AG08395 (cell line): ENCODE data around the gene SCFD1.
A peak's percentile ranks its signal among the peaks of the same experiment; 100 is the strongest.
"Not testable (repeated sequence)": the region's sequence is repeated elsewhere in the genome, so short reads cannot be mapped to it uniquely, and the experiment has no call there.

Source experiments
- DNase-seq: peaks from one replicate; pipeline ENCODE4 v3.0.0; 2012; ENCODE audit warnings: mixed read lengths, low spot score

Gene SCFD1

GRCh38 chr14:30678926-30679431 is 56.9 kb downstream of the SCFD1 start:
- DNase-seq: no peak

DNA sequence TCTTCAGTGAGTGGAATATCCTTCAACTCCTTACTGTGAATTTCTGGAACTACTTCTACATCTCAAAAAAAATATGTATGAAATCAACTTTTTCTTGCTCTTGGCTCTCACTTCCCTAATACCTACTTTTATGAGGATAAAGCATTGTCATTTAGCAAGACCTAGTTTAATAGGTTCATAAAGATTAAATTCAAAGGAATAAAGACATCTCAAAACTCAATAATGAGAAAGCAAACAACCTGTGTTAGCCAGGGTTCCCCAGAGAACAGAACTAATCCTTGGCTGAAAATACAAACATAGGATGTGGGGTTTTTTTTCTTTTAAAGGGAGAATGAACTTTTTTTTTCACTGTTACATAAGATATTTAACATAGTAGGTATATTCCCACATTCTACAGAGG is 57.9 kb downstream of the SCFD1 start:
- DNase-seq: no peak

- DNase-seq: not testable (repeated sequence)
Measured at GRCh38 chr14:30680776-30681175, 58.7 kb downstream of the SCFD1 start.

DNA sequence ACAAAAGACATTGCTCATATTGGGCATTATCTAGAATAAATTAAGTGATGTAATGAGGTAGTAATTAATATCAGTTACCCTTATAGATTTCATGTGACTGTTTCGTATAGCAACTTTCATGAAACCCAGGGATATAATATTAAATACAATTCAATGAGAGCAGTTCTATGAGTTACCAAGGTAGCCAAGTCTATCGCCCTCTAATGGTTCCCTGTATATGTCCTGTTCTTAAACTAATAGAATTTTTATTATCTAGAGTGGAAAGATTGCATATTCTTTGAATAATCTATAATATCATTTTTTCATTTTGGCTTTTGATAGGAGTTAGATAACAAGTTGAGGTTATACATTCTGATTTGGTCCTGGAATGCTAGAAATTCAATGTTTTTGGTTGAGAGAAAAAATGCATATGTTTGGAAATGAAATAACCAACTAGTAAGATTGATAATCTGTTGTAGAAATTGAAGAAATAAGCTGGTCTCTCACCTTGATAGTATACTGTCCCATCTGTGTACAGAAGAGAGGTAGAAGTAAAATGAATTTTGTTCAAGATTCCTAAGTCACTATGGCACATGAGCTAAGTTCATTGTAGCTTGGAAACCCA is 59.7 kb downstream of the SCFD1 start:
- no peak for DNase-seq

GRCh38 chr14:30690487-30691355 is 68.6 kb downstream of the SCFD1 start:
- DNase-seq: not testable (repeated sequence)

GRCh38 chr14:30691751-30692398 is 69.8 kb downstream of the SCFD1 start:
- no peak for DNase-seq

GRCh38 chr14:30692669-30693068 is 70.5 kb downstream of the SCFD1 start:
- no peak for DNase-seq

GRCh38 chr14:30698463-30698862 is 76.3 kb downstream of the SCFD1 start:
- no peak for DNase-seq

- DNase-seq: no peak
Measured at GRCh38 chr14:30706704-30707103, 84.6 kb downstream of the SCFD1 start.

- DNase-seq: no peak
Measured at GRCh38 chr14:30708157-30708556, 86.0 kb downstream of the SCFD1 start.

DNA sequence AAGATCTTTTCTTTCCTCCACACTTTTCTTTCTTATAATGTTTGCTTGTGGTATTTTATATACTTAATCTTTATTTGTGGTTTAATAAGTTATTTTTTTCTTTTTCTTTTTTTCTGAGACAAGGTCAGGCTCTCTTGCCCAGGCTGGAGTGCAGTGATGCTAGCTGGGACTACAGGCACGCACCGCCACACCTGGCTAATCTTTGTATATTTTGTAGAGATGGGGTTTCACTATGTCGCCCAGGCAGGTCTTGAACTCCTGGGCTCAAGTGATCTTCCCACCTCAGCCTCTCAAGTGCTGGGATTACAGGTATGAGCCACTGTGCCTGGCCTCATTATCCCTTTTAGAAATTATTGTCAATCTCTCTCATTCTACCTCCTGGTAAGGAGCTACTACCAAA is 87.1 kb downstream of the SCFD1 start:
- no peak for DNase-seq

DNA sequence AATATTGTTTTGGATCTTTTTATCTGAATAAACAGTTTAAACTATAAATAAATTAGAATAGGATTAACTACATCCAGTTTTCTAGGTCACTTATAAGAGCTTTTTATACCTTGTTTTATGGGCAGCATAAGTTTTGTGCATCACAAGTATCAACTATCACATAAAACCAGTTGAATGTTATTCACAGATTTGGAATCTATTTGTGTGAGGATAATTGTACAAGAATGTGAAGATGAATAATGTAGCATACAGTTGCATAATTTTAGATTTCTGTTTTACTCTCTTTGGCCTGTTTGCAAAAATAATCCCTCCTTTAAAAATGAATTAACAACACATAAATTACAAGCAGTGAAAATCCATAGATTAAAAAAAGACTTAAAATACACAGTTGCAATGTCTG is 88.8 kb downstream of the SCFD1 start:
- DNase-seq: peak; percentile 14

DNA sequence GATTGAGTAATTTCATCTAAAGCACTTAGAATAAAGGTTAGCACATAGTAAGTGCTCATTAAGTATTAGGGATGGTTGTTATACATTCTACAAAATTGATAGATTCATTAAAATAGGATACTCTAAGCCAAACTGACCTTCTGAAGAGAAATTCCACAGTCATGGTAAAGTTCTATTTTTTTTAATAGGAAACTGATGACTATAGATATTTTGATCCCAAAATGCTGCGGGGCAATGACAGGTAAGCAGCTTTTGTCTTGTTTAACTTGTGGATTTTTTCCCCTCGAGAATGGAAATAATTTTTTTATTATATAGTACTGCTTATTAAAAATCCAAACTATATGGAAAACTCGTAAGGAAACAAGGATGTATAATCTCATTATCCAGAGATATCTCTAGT is 97.0 kb downstream of the SCFD1 start:
- DNase-seq: no peak

DNA sequence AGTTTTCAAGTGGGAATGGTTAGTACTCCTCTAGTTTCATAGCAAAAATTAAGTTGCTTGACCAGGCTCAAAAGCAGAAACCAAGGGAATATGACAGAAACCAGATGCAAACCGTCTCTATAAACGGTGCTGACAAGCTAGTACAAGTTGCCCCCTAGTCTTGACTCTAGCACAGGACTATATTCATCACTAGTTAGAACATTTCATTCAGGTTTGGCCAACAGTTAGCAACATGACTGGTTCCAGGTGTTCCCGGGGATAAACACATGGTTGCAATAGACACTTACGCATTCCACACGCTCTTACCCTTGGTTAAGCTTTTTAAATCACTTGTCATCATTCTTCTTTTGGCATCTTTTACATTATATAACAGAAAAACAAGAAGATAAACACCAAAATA is 103.6 kb downstream of the SCFD1 start:
- no peak for DNase-seq

GRCh38 chr14:30728471-30728870 is 106.4 kb downstream of the SCFD1 start:
- DNase-seq: no peak

- no peak for DNase-seq
Measured at GRCh38 chr14:30737916-30738315, 115.8 kb downstream of the SCFD1 start.

- DNase-seq: no peak
Measured at GRCh38 chr14:30738978-30739377, 116.9 kb downstream of the SCFD1 start.

DNA sequence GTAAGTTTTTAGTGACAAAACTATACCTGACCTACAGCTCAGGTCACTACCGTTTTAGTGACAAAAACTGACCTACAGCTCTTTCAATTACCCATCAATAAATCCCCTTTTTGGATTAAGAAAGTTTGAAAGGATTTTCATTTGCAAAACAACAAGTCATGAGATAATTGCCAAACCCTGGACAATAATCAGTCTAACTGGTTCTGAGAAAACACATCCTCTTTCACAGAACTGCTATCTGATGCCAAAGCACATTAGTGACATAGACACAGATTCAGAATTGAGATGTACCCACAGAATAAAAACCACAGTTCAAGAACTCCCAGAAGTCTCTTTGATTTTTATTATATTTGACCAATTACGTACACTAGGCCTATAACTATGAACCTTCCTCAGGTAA is 126.2 kb downstream of the SCFD1 start:
- no peak for DNase-seq

GRCh38 chr14:30751646-30752416 is 129.7 kb downstream of the SCFD1 start:
- DNase-seq: no peak

GRCh38 chr14:30753452-30753851 is 131.3 kb downstream of the SCFD1 start:
- DNase-seq: no peak

- no peak for DNase-seq
Measured at GRCh38 chr14:30754778-30755177, 132.7 kb downstream of the SCFD1 start.

DNA sequence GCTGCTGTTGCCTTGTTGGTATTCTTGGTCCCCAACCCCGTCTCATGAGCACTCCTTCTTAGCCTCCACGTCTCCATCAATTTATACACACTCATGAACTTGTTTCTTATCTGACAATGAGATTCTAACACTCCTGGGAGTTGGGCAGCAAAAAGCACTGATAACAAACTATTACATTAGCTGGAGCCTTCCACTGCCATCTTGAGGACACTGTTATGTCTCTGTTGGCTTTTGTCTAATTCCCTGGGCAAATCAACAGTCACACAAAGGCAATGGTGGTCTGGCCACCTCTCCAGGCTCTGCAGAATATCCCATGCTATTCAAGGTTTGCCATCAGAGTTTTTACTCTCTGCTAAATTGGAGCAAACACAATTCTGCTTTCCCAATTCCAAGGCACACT is 134.5 kb downstream of the SCFD1 start:
- no peak for DNase-seq
